PC-9 (cell line): ENCODE measurements around the gene THOC7. TPM values are rescaled to one million over a fixed set of nuclear protein-coding genes. Genes with fewer than 3 reads are reported as not detected.

Experiments used
- BruUV-seq: library from RNA; stranded (reverse); fragments of 400-500 nt; replicated peaks from 2 replicates; lab custom pipeline; 2021; lab: Mats Ljungman, UMichigan
- CTCF ChIA-PET: fragments of 300-600 bp; sonication (Branson Sonifier 250); formaldehyde crosslinking; loops from one replicate; lab custom pipeline; 2022; ENCODE audit warnings: antibody characterized with exemption; lab: Charles Lee
- POLR2A ChIA-PET: fragments of 300-600 bp; sonication (Branson Sonifier 250); formaldehyde crosslinking; loops from one replicate; lab custom pipeline; 2022; ENCODE audit warnings: antibody characterized with exemption; ENCODE audit not compliant: unreplicated experiment; lab: Charles Lee
- DNase-seq, 2 experiments: peaks; one replicate each; pipeline versions ENCODE4 v3.0.0 to v3.0.0-alpha.2; 2015 to 2022; ENCODE audit warnings: mixed read lengths in 1 of 2
- H2AFZ ChIP-seq: fragments of 200-600 bp; sonication (generic); 2 replicates; pipeline ENCODE4 v1.8.1; 2017; ENCODE audit warnings: antibody characterized with exemption
- H3F3A ChIP-seq: fragments of 200-600 bp; sonication (generic); 2 replicates; pipeline ENCODE4 v1.8.1; 2017; ENCODE audit warnings: antibody characterized with exemption, mild to moderate bottlenecking, low read depth; ENCODE audit not compliant: insufficient read depth
- H3K27ac ChIP-seq: fragments of 200-600 bp; sonication (generic); 2 replicates; pipeline ENCODE4 v1.6.1; 2016; ENCODE audit warnings: mixed run types
- H3K27me3 ChIP-seq: fragments of 200-600 bp; sonication (generic); 2 replicates; pipeline ENCODE4 v1.6.1; 2016; ENCODE audit warnings: low read depth, mixed run types; ENCODE audit not compliant: insufficient read depth
- H3K36me3 ChIP-seq: fragments of 200-600 bp; sonication (generic); 2 replicates; pipeline ENCODE4 v1.6.1; 2016; ENCODE audit warnings: low read depth, mixed run types
- H3K4me1 ChIP-seq: fragments of 200-600 bp; sonication (generic); replicated peaks from 2 replicates; pipeline ENCODE4 v1.6.1; 2016; ENCODE audit warnings: mixed run types; ENCODE audit not compliant: insufficient read depth
- H3K4me2 ChIP-seq: fragments of 200-600 bp; sonication (generic); 2 replicates; pipeline ENCODE4 v1.6.1; 2017; ENCODE audit warnings: mixed run types
- H3K4me3 ChIP-seq: fragments of 200-600 bp; sonication (generic); 2 replicates; pipeline ENCODE4 v1.6.1; 2016; ENCODE audit warnings: mixed run types
- H3K79me2 ChIP-seq: fragments of 200-600 bp; sonication (generic); 2 replicates; pipeline ENCODE4 v1.6.1; 2017; ENCODE audit warnings: low read depth, mixed run types
- H3K9me2 ChIP-seq: fragments of 200-600 bp; sonication (generic); 2 replicates; pipeline ENCODE4 v1.8.1; 2017; ENCODE audit warnings: mild to moderate bottlenecking; ENCODE audit not compliant: insufficient read depth
- H3K9me3 ChIP-seq: fragments of 200-600 bp; sonication (generic); 2 replicates; pipeline ENCODE4 v1.8.1; 2016; ENCODE audit warnings: low read depth; ENCODE audit not compliant: insufficient read depth
- H4K20me1 ChIP-seq: fragments of 200-600 bp; sonication (generic); 2 replicates; pipeline ENCODE4 v1.8.1; 2017; ENCODE audit not compliant: insufficient read depth
- EZH2 ChIP-seq: fragments of 200-600 bp; sonication (generic); IDR thresholded peaks from 2 replicates; pipeline ENCODE4 v1.8.0; 2017; ENCODE audit warnings: antibody characterized with exemption, low read depth
- intact Hi-C: fragments of 100-400 bp; cut with micrococcal nuclease; formaldehyde crosslinking; loops from one replicate; pipeline ENCODE4 v1.10.0; 2022; ENCODE audit not compliant: unreplicated experiment
- total RNA-seq: library from RNA; stranded (reverse); gene quantifications from 2 replicates; pipeline ENCODE4 v1.2.3, GENCODE V29; 2021
- TF ChIP-seq, protein P1 (sequence below): fragments of 200-600 bp; sonication (generic); conservative IDR thresholded peaks from 2 replicates; pipeline ENCODE4 v1.6.1; 2017; ENCODE audit warnings: mixed run types, antibody characterized with exemption, mild to moderate bottlenecking, moderate library complexity

THOC7 gene
- total RNA-seq, 1 experiment from 2014 or later, result 94.3 TPM

DNA sequence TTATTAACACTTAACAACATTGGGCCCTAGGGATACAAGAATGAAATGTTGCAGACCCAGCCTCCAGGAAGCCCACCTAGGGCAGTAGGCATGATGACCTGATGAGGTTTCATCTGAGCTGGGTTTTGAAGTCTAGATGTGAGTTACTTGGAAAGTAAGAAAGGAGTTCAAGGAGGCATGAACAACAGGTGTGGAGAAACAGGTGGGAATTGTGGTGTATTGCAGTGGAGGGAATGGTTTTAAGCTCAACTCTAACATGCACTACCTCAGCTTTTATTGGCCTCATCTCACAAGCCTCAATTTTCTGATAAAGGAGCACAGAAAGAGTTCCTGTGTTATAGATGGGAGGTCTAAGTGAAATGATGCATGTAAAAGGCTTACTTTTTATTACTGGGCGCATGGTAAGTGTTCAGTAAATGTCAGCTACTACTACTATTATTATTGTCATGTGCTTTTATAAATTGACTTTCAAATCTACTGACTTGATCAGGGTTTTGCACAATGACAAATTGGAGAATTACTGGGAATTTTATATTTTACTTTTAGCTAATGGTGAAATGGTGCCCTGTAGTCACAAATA, 29.3 kb upstream of the THOC7 start:
- no peak overlapping the region for H3K4me2 ChIP-seq
- H3K36me3 ChIP-seq, result no peaks in the 10 kb centered on the region
- H3K79me2 ChIP-seq, result no peaks in the 10 kb centered on the region
- no peaks in the 10 kb centered on the region for H3K9me2 ChIP-seq
- H3K4me3 ChIP-seq, result no peak overlapping the region
- ChIA-PET POLR2A (no interaction called here), CTCF (no interaction called here)
- H3K9me3 ChIP-seq, result no peaks in the 10 kb centered on the region
- no peak for TF ChIP-seq EZH2
- TF ChIP-seq, protein P1, sequence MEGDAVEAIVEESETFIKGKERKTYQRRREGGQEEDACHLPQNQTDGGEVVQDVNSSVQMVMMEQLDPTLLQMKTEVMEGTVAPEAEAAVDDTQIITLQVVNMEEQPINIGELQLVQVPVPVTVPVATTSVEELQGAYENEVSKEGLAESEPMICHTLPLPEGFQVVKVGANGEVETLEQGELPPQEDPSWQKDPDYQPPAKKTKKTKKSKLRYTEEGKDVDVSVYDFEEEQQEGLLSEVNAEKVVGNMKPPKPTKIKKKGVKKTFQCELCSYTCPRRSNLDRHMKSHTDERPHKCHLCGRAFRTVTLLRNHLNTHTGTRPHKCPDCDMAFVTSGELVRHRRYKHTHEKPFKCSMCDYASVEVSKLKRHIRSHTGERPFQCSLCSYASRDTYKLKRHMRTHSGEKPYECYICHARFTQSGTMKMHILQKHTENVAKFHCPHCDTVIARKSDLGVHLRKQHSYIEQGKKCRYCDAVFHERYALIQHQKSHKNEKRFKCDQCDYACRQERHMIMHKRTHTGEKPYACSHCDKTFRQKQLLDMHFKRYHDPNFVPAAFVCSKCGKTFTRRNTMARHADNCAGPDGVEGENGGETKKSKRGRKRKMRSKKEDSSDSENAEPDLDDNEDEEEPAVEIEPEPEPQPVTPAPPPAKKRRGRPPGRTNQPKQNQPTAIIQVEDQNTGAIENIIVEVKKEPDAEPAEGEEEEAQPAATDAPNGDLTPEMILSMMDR, result no peak
- DNase-seq, result no peak
- no peak overlapping the region for H2AFZ ChIP-seq
- H3K4me1 ChIP-seq, result no peaks in the 10 kb centered on the region
- no peaks in the 10 kb centered on the region for H4K20me1 ChIP-seq
- H3K27ac ChIP-seq, result no peak overlapping the region
- intact Hi-C loops, result no loop called here
- BruUV-seq, result no TSS peak
- H3K27me3 ChIP-seq, result no peaks in the 10 kb centered on the region
- H3F3A ChIP-seq, result no peaks in the 10 kb centered on the region

DNA sequence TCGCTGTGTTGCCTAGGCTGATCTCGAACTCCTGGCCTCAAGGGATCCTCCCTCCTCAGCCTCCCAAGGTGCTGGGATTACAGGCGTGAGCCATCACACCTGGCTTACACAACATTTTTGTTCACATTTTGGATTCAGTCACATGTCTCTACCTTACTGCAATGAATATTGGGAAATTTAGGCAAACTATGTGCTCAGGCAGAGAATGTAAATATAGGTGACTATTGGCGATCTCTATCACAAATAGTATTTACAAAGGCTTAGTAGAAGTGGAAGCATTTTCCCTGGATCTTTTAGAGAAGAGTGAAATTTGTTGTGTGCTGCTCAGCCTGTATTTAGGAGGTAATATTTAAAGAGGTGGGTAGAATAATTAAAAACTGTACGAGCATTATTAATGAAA, 27.9 kb upstream of the THOC7 start:
- H3K27ac ChIP-seq, result no peak overlapping the region
- no peaks in the 10 kb centered on the region for H3F3A ChIP-seq
- H2AFZ ChIP-seq, result no peak overlapping the region
- H3K4me1 ChIP-seq, result no peaks in the 10 kb centered on the region
- no peak for DNase-seq
- no peak overlapping the region for H3K4me3 ChIP-seq
- no peaks in the 10 kb centered on the region for H4K20me1 ChIP-seq
- no peaks in the 10 kb centered on the region for H3K79me2 ChIP-seq
- H3K36me3 ChIP-seq, result no peaks in the 10 kb centered on the region
- no peak overlapping the region for H3K4me2 ChIP-seq
- CTCF ChIA-PET, result no interaction called here
- TF ChIP-seq, protein P1, result no peak
- no peak for TF ChIP-seq EZH2
- BruUV-seq, result no TSS peak
- no peaks in the 10 kb centered on the region for H3K9me3 ChIP-seq
- POLR2A ChIA-PET, result no interaction called here
- H3K27me3 ChIP-seq, result no peaks in the 10 kb centered on the region
- intact Hi-C loops, result no loop called here
- no peaks in the 10 kb centered on the region for H3K9me2 ChIP-seq

DNA sequence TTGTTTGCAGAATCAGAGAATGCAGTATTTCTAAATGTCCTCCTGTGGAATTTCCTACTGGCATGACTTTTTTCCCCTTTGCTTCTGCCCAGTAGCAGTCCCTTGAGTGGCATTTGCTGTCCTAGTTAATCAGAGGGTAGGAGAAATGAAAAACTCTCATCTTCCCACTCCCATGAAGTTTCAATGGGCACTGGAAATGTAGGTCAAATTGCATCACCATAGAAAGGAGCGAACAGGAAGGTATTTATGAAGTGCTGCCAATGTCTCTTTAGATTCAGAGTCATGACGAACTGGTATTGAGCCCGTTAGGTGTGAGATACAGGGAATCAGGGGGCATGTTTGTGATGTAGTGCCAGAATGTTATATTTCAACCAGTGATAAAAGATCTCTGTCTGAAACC, 23.3 kb upstream of the THOC7 start:
- POLR2A ChIA-PET, result no interaction called here
- no TSS peak for BruUV-seq
- no peak overlapping the region for H3K27ac ChIP-seq
- no peaks in the 10 kb centered on the region for H3K9me2 ChIP-seq
- no peaks in the 10 kb centered on the region for H3K9me3 ChIP-seq
- intact Hi-C loops, result no loop called here
- no peaks in the 10 kb centered on the region for H3F3A ChIP-seq
- no peak for TF ChIP-seq EZH2
- TF ChIP-seq, protein P1, result no peak
- no peak for DNase-seq
- no peaks in the 10 kb centered on the region for H4K20me1 ChIP-seq
- CTCF ChIA-PET, result no interaction called here
- no peak overlapping the region for H2AFZ ChIP-seq
- no peaks in the 10 kb centered on the region for H3K4me1 ChIP-seq
- H3K27me3 ChIP-seq, result no peaks in the 10 kb centered on the region
- no peak overlapping the region for H3K4me2 ChIP-seq
- H3K79me2 ChIP-seq, result 0 out of 2 replicates have a peak, but pooled peaks cover 1% of the 10 kb centered on the region
- no peaks in the 10 kb centered on the region for H3K36me3 ChIP-seq
- H3K4me3 ChIP-seq, result no peak overlapping the region
